ENCODE measurements around the gene SMAD3. TPM values are rescaled to one million over a fixed set of nuclear protein-coding genes. Genes with fewer than 3 reads are reported as not detected.

SMAD3 gene
- total and polyA plus RNA-seq, 2 experiments from 2014 or later, result 30.8 to 34.0 TPM

- H3K27me3 ChIP-seq (replicated peaks; ENCODE audit: insufficient read depth), result peaks cover 8% of the 10 kb centered on the region; the same call in 1 of the 2 replicates
- no peak for DNase-seq
- no peaks in the 10 kb centered on the region for H3K9me2 ChIP-seq (ENCODE audit: insufficient read depth)
- no peak overlapping the region for H3K27ac ChIP-seq
- no peak overlapping the region for H3K4me3 ChIP-seq
- H3K36me3 ChIP-seq (ENCODE audit: low read depth), result no peaks in the 10 kb centered on the region
- no peaks in the 10 kb centered on the region for H3K9me3 ChIP-seq (ENCODE audit: low read depth)
- in situ Hi-C loops (cut with MboI), result no loop called here
- peaks cover 12% of the 10 kb centered on the region for H3K4me1 ChIP-seq (ENCODE audit: insufficient read depth)
- no peaks in the 10 kb centered on the region; the same call in none of the 2 replicates for H3F3A ChIP-seq (ENCODE audit: insufficient read depth)
- H3K4me2 ChIP-seq (ENCODE audit: unreplicated experiment), result no peak overlapping the region
- no peaks in the 10 kb centered on the region for H3K79me2 ChIP-seq (ENCODE audit: insufficient read depth)
- H4K20me1 ChIP-seq (ENCODE audit: insufficient read depth), result no peaks in the 10 kb centered on the region
- H3K9ac ChIP-seq, result no peak overlapping the region
- H2AFZ ChIP-seq, result no peak overlapping the region
- TF ChIP-seq EZH2phosphoT487 (IDR thresholded peaks at IDR 0.05; ENCODE audit: insufficient read depth, low read depth), result no peak
- TF ChIP-seq EZH2 (IDR thresholded peaks at IDR 0.05; ENCODE audit: insufficient read depth, poor library complexity, severe bottlenecking), result no peak
These were observed 27.7 kb upstream of the SMAD3 start for GRCh38 chr15:67037694-67038093.

- H3K4me1 ChIP-seq (ENCODE audit: insufficient read depth), result peaks cover 19% of the 10 kb centered on the region
- no peak overlapping the region for H3K4me3 ChIP-seq
- in situ Hi-C loops (cut with MboI), result no loop called here
These were observed 26.7 kb upstream of the SMAD3 start for GRCh38 chr15:67038736-67039135.

GRCh38 chr15:67039384-67040075, 25.9 kb upstream of the SMAD3 start:
- in situ Hi-C loops (cut with MboI), result no loop called here
- H3K27me3 ChIP-seq (replicated peaks; ENCODE audit: insufficient read depth), result peaks cover 8% of the 10 kb centered on the region; the same call in 1 of the 2 replicates
- H3F3A ChIP-seq (ENCODE audit: insufficient read depth), result peaks cover 12% of the 10 kb centered on the region
- peaks cover 23% of the 10 kb centered on the region for H3K4me1 ChIP-seq (ENCODE audit: insufficient read depth)
- no peak overlapping the region for H3K9ac ChIP-seq
- no peak overlapping the region for H3K4me3 ChIP-seq
- H3K79me2 ChIP-seq (ENCODE audit: insufficient read depth), result no peaks in the 10 kb centered on the region
- no peaks in the 10 kb centered on the region for H3K36me3 ChIP-seq (ENCODE audit: low read depth)
- 97% methylated on average over 10 of the region's 10 CpGs for WGBS, 2 experiments (ENCODE audit: low coverage in 1 of 2, low lambda C conversion rate in 2 of 2, missing lambda C conversion rate in 2 of 2)
- no peaks in the 10 kb centered on the region for H3K9me2 ChIP-seq (ENCODE audit: insufficient read depth)
- H3K4me2 ChIP-seq (ENCODE audit: unreplicated experiment), result no peak overlapping the region
- no peaks in the 10 kb centered on the region for H4K20me1 ChIP-seq (ENCODE audit: insufficient read depth)
- TF ChIP-seq EZH2 (IDR thresholded peaks at IDR 0.05; ENCODE audit: insufficient read depth, poor library complexity, severe bottlenecking) (no peak), EZH2phosphoT487 (IDR thresholded peaks at IDR 0.05; ENCODE audit: insufficient read depth, low read depth) (no peak)
- no peak for DNase-seq
- no peak overlapping the region for H3K27ac ChIP-seq
- H3K9me3 ChIP-seq (ENCODE audit: low read depth), result no peaks in the 10 kb centered on the region
- H2AFZ ChIP-seq, result no peak overlapping the region

More at GRCh38 chr15:67038736-67039135, 26.7 kb upstream of the SMAD3 start:
- H3K4me2 ChIP-seq (ENCODE audit: unreplicated experiment), result no peak overlapping the region
- no peak for TF ChIP-seq EZH2phosphoT487 (IDR thresholded peaks at IDR 0.05; ENCODE audit: insufficient read depth, low read depth)
- no peak for TF ChIP-seq EZH2 (IDR thresholded peaks at IDR 0.05; ENCODE audit: insufficient read depth, poor library complexity, severe bottlenecking)
- no peaks in the 10 kb centered on the region for H3K9me3 ChIP-seq (ENCODE audit: low read depth)
- no peaks in the 10 kb centered on the region for H3K9me2 ChIP-seq (ENCODE audit: insufficient read depth)
- H4K20me1 ChIP-seq (ENCODE audit: insufficient read depth), result no peaks in the 10 kb centered on the region
- no peak for DNase-seq
- H2AFZ ChIP-seq, result no peak overlapping the region
- no peaks in the 10 kb centered on the region for H3K79me2 ChIP-seq (ENCODE audit: insufficient read depth)
- no peak overlapping the region for H3K9ac ChIP-seq
- no peaks in the 10 kb centered on the region for H3K36me3 ChIP-seq (ENCODE audit: low read depth)
- no peak overlapping the region for H3K27ac ChIP-seq
- H3F3A ChIP-seq (ENCODE audit: insufficient read depth), result peaks cover 7% of the 10 kb centered on the region
- peaks cover 8% of the 10 kb centered on the region; the same call in 1 of the 2 replicates for H3K27me3 ChIP-seq (replicated peaks; ENCODE audit: insufficient read depth)

- TF ChIP-seq EZH2phosphoT487 (IDR thresholded peaks at IDR 0.05; ENCODE audit: insufficient read depth, low read depth) (no peak), EZH2 (IDR thresholded peaks at IDR 0.05; ENCODE audit: insufficient read depth, poor library complexity, severe bottlenecking) (no peak)
- in situ Hi-C loops (cut with MboI), result no loop called here
- no peak overlapping the region for H3K27ac ChIP-seq
These were observed 25.1 kb upstream of the SMAD3 start for GRCh38 chr15:67040277-67040676.

More at GRCh38 chr15:67040277-67040676, 25.1 kb upstream of the SMAD3 start:
- DNase-seq, result no peak
- peaks cover 12% of the 10 kb centered on the region for H3F3A ChIP-seq (ENCODE audit: insufficient read depth)
- H3K79me2 ChIP-seq (ENCODE audit: insufficient read depth), result no peaks in the 10 kb centered on the region
- H3K36me3 ChIP-seq (ENCODE audit: low read depth), result no peaks in the 10 kb centered on the region
- H3K9me2 ChIP-seq (ENCODE audit: insufficient read depth), result no peaks in the 10 kb centered on the region
- peaks cover 8% of the 10 kb centered on the region; the same call in 1 of the 2 replicates for H3K27me3 ChIP-seq (replicated peaks; ENCODE audit: insufficient read depth)
- H3K9me3 ChIP-seq (ENCODE audit: low read depth), result no peaks in the 10 kb centered on the region
- H2AFZ ChIP-seq, result no peak overlapping the region
- no peak overlapping the region for H3K9ac ChIP-seq
- H3K4me3 ChIP-seq, result no peak overlapping the region
- H3K4me1 ChIP-seq (ENCODE audit: insufficient read depth), result peaks cover 26% of the 10 kb centered on the region
- no peak overlapping the region for H3K4me2 ChIP-seq (ENCODE audit: unreplicated experiment)
- H4K20me1 ChIP-seq (ENCODE audit: insufficient read depth), result no peaks in the 10 kb centered on the region
- 50 to 65% methylated on average over 2 of the region's 2 CpGs for WGBS, 2 experiments (ENCODE audit: low coverage in 1 of 2, low lambda C conversion rate in 2 of 2, missing lambda C conversion rate in 2 of 2)
